ENCODE measurements around the gene CYP8B1.

The CYP8B1 gene

GRCh38 chr3:42875325-42876151 lies at the start of gene CYP8B1:
Gene CYP8B1, minus strand, starts transcription at chr3:42875879. Its CDS starts 63 bp downstream, at chr3:42875816.
- no peaks in the 10 kb centered on the region for H3K9me3 ChIP-seq (ENCODE audit: severe bottlenecking)
- no peaks in the 10 kb centered on the region for H3K36me3 ChIP-seq (ENCODE audit: low read depth)
- H3K4me3 ChIP-seq (ENCODE audit: severe bottlenecking), result no peak within 1 kb of the TSS
- no peak for TF ChIP-seq CTCF (IDR thresholded peaks at IDR 0.05; ENCODE audit: poor library complexity, severe bottlenecking)
- H3K27me3 ChIP-seq (ENCODE audit: insufficient read depth, poor library complexity, severe bottlenecking), result no peaks in the 10 kb centered on the region
- DNase-seq (ENCODE audit: low spot score), result no peak
- H3K27ac ChIP-seq (ENCODE audit: poor library complexity, severe bottlenecking), result no peak within 1 kb of the TSS
- H3K4me1 ChIP-seq (ENCODE audit: insufficient read depth, poor library complexity, severe bottlenecking), result no peaks in the 10 kb centered on the region
- no peak for ATAC-seq (ENCODE audit: low read depth)

- no peaks in the 10 kb centered on the region for H3K36me3 ChIP-seq (ENCODE audit: low read depth)
- no peak for TF ChIP-seq CTCF (IDR thresholded peaks at IDR 0.05; ENCODE audit: poor library complexity, severe bottlenecking)
- H3K27me3 ChIP-seq (ENCODE audit: insufficient read depth, poor library complexity, severe bottlenecking), result no peaks in the 10 kb centered on the region
- no peak for DNase-seq (ENCODE audit: low spot score)
- H3K27ac ChIP-seq (ENCODE audit: poor library complexity, severe bottlenecking), result no peak overlapping the region
- ATAC-seq (ENCODE audit: low read depth), result no peak
- H3K9me3 ChIP-seq (ENCODE audit: severe bottlenecking), result peaks cover 2% of the 10 kb centered on the region
- no peak overlapping the region for H3K4me3 ChIP-seq (ENCODE audit: severe bottlenecking)
- H3K4me1 ChIP-seq (ENCODE audit: insufficient read depth, poor library complexity, severe bottlenecking), result no peaks in the 10 kb centered on the region
These were observed 47.9 kb upstream of the CYP8B1 start for GRCh38 chr3:42923606-42924005.

- no peak for TF ChIP-seq CTCF (IDR thresholded peaks at IDR 0.05; ENCODE audit: poor library complexity, severe bottlenecking)
- DNase-seq (ENCODE audit: low spot score) (no peak), ATAC-seq (ENCODE audit: low read depth) (no peak)
- H3K4me3 ChIP-seq (ENCODE audit: severe bottlenecking), result no peak overlapping the region
- peaks cover 3% of the 10 kb centered on the region; the same call in 1 of the 2 replicates for H3K36me3 ChIP-seq (ENCODE audit: low read depth)
- H3K9me3 ChIP-seq (ENCODE audit: severe bottlenecking), result peaks cover 28% of the 10 kb centered on the region
- H3K27me3 ChIP-seq (ENCODE audit: insufficient read depth, poor library complexity, severe bottlenecking), result no peaks in the 10 kb centered on the region
- H3K27ac ChIP-seq (ENCODE audit: poor library complexity, severe bottlenecking), result no peak overlapping the region
- H3K4me1 ChIP-seq (ENCODE audit: insufficient read depth, poor library complexity, severe bottlenecking), result no peaks in the 10 kb centered on the region
These were observed 39.3 kb upstream of the CYP8B1 start for GRCh38 chr3:42914771-42915515.

GRCh38 chr3:42911551-42911950 lies 35.9 kb upstream of the CYP8B1 start:
- no peak for TF ChIP-seq CTCF (IDR thresholded peaks at IDR 0.05; ENCODE audit: poor library complexity, severe bottlenecking)
- no peak overlapping the region for H3K27ac ChIP-seq (ENCODE audit: poor library complexity, severe bottlenecking)
- no peaks in the 10 kb centered on the region for H3K4me1 ChIP-seq (ENCODE audit: insufficient read depth, poor library complexity, severe bottlenecking)
- H3K27me3 ChIP-seq (ENCODE audit: insufficient read depth, poor library complexity, severe bottlenecking), result peaks cover 3% of the 10 kb centered on the region
- no peak overlapping the region for H3K4me3 ChIP-seq (ENCODE audit: severe bottlenecking)
- H3K36me3 ChIP-seq (ENCODE audit: low read depth), result peaks cover 3% of the 10 kb centered on the region; the same call in 1 of the 2 replicates
- H3K9me3 ChIP-seq (ENCODE audit: severe bottlenecking), result peaks cover 28% of the 10 kb centered on the region
- no peak for ATAC-seq (ENCODE audit: low read depth)
- no peak for DNase-seq (ENCODE audit: low spot score)

Data from RWPE2 (cell line).